Panc1 (cell line): ENCODE results near the gene BLTP3B. TPM values are rescaled to one million over a fixed set of nuclear protein-coding genes. Genes with fewer than 3 reads are reported as not detected.

Source experiments
- ATAC-seq: fragments of 200-7000 bp; cut with Tn5 transposase; 2 replicates; pipeline ENCODE4 v1.9.1; 2020; ENCODE audit warnings: mild to moderate bottlenecking, moderate library complexity
- BruUV-seq: library from RNA; stranded (reverse); fragments of 400-500 nt; replicated peaks from 2 replicates; lab custom pipeline; 2021; lab: Mats Ljungman, UMichigan
- CTCF ChIA-PET: fragments of 300-600 bp; sonication (Branson Sonifier 250); formaldehyde crosslinking; loops from one replicate; lab custom pipeline; 2022; ENCODE audit warnings: antibody characterized with exemption; lab: Charles Lee
- POLR2A ChIA-PET: fragments of 300-600 bp; sonication (Branson Sonifier 250); formaldehyde crosslinking; loops from one replicate; lab custom pipeline; 2022; ENCODE audit warnings: antibody characterized with exemption; lab: Charles Lee
- DNase-seq: peaks from one replicate; pipeline ENCODE4 v3.0.0-alpha.2; 2010; ENCODE audit warnings: low read depth, low spot score
- H3K27ac ChIP-seq: 2 replicates; pipeline ENCODE4 v1.5.1; 2011; ENCODE audit warnings: mild to moderate bottlenecking, low read length, inconsistent platforms
- H3K27me3 ChIP-seq: fragments of 200-500 bp; sonication (Bioruptor generic); 2 replicates; pipeline ENCODE4 v1.6.0; 2014; ENCODE audit warnings: low read length, inconsistent platforms; ENCODE audit not compliant: control insufficient read depth, insufficient read depth
- H3K36me3 ChIP-seq: fragments of 200-500 bp; sonication (Bioruptor generic); 2 replicates; pipeline ENCODE4 v1.5.1; 2014; ENCODE audit warnings: inconsistent platforms, mild to moderate bottlenecking, low read length, moderate library complexity; ENCODE audit not compliant: control insufficient read depth, insufficient read depth
- H3K4me1 ChIP-seq: 2 replicates; pipeline ENCODE4 v1.5.1; 2011; ENCODE audit warnings: inconsistent platforms, mild to moderate bottlenecking, low read length, moderate library complexity; ENCODE audit not compliant: control insufficient read depth, insufficient read depth
- H3K4me3 ChIP-seq, 2 experiments: 2 replicates each; pipeline ENCODE4 v1.5.1; 2011 to 2012; ENCODE audit warnings: low read depth in 2 of 2, low read length in 2 of 2, mild to moderate bottlenecking in 2 of 2, inconsistent platforms in 1 of 2, moderate library complexity in 1 of 2
- H3K9me3 ChIP-seq: fragments of 200-500 bp; sonication (Bioruptor generic); 2 replicates; pipeline ENCODE4 v1.5.1; 2014; ENCODE audit warnings: low read depth, mild to moderate bottlenecking, inconsistent platforms, low read length, moderate library complexity; ENCODE audit not compliant: control insufficient read depth, insufficient read depth
- CTCF ChIP-seq: fragments of 450-650 bp; IDR thresholded peaks from 2 replicates; pipeline ENCODE4 v1.5.1; 2017; ENCODE audit warnings: mild to moderate bottlenecking
- POLR2AphosphoS5 ChIP-seq: IDR thresholded peaks from 2 replicates; pipeline ENCODE4 v1.6.1; 2012; ENCODE audit warnings: mild to moderate bottlenecking, low read depth, low read length, moderate library complexity
- REST ChIP-seq, 2 experiments: IDR thresholded peaks; 2 replicates each; pipeline ENCODE4 v1.6.1; 2011 to 2012; ENCODE audit warnings: low read depth in 2 of 2, control low read depth in 1 of 2, low read length in 1 of 2, mild to moderate bottlenecking in 1 of 2, moderate library complexity in 1 of 2; ENCODE audit not compliant: insufficient read depth in 1 of 2
- SIN3A ChIP-seq: IDR thresholded peaks from 2 replicates; pipeline ENCODE4 v1.6.1; 2012; ENCODE audit warnings: low read depth, mild to moderate bottlenecking, low read length, moderate library complexity, borderline replicate concordance; ENCODE audit not compliant: insufficient read depth
- TCF7L2 ChIP-seq: IDR thresholded peaks from 2 replicates; pipeline ENCODE4 v1.6.1; 2011; ENCODE audit warnings: mild to moderate bottlenecking, low read depth, low read length, inconsistent platforms
- in situ Hi-C: cut with HindIII; loops from 2 replicates; pipeline ENCODE4 v1.10.0; 2016; ENCODE audit warnings: low sequenced_read_pairs, low pct_unique_long_range_greater_than_20kb
- intact Hi-C: fragments of 100-400 bp; cut with micrococcal nuclease; formaldehyde crosslinking; loops from one replicate; pipeline ENCODE4 v1.10.0; 2022; ENCODE audit not compliant: unreplicated experiment
- total RNA-seq: library from RNA; stranded (reverse); gene quantifications from one replicate; pipeline ENCODE4 v1.2.1, GENCODE V29; 2021; ENCODE audit not compliant: unreplicated experiment

BLTP3B gene
- total RNA-seq, 1 experiment from 2014 or later = 32.2 TPM

GRCh38 chr12:100169345-100169744 is 26.7 kb upstream of the BLTP3B start:
- Histone ChIP-seq H3K4me1 (peaks cover under 1% of the 10 kb centered on the region; the same call in 1 of the 2 replicates), H3K27ac (no peak overlapping the region), H3K9me3 (no peaks in the 10 kb centered on the region), H3K36me3 (no peaks in the 10 kb centered on the region), H3K27me3 (no peaks in the 10 kb centered on the region), H3K4me3 (no peak overlapping the region)
- POLR2A ChIA-PET = interaction anchor here (0.7 kb wide), 1 partner anchor 1299 kb away, joined by 3 read pairs; no protein-coding TSS in a partner anchor
- no peak for ATAC-seq
- TF ChIP-seq SIN3A = no peak
- no peak for TF ChIP-seq POLR2AphosphoS5
- TF ChIP-seq REST (IDR thresholded peaks at IDR 0.05; ENCODE audit: insufficient read depth in 1 of 2, low read depth in 2 of 2, low read length in 1 of 2) = no peak
- TF ChIP-seq CTCF = no peak
- no peak for TF ChIP-seq TCF7L2
- in situ Hi-C loops = no loop called here
- no peak for DNase-seq
- CTCF ChIA-PET = no interaction called here
- BruUV-seq = no TSS peak
- intact Hi-C loops = no loop called here

- no TSS peak for BruUV-seq
- no peak overlapping the region for H3K27ac ChIP-seq
- peaks cover 6% of the 10 kb centered on the region; the same call in 1 of the 2 replicates for H3K4me1 ChIP-seq
- ChIA-PET POLR2A (interaction anchor here (0.6 to 0.7 kb wide), 2 partner anchors 1299 to 1380 kb away, joined by 3 to 9 read pairs; no protein-coding TSS in a partner anchor), CTCF (no interaction called here)
- H3K36me3 ChIP-seq = no peaks in the 10 kb centered on the region
- in situ Hi-C loops = no loop called here
- TF ChIP-seq TCF7L2 (no peak), SIN3A (no peak), POLR2AphosphoS5 (no peak), CTCF (no peak), REST (IDR thresholded peaks at IDR 0.05; ENCODE audit: insufficient read depth in 1 of 2, low read depth in 2 of 2, low read length in 1 of 2) (no peak)
- H3K27me3 ChIP-seq = no peaks in the 10 kb centered on the region
- no peak overlapping the region for H3K4me3 ChIP-seq
- intact Hi-C loops = no loop called here
- H3K9me3 ChIP-seq = no peaks in the 10 kb centered on the region
- DNase-seq (no peak), ATAC-seq (no peak)
Observed at GRCh38 chr12:100168562-100168961, 25.9 kb upstream of the BLTP3B start.
